NCI-H69 (cell line): ENCODE measurements around the gene TMEM131.

ENCODE experiments used
- DNase-seq: peaks from one replicate; lab custom pipeline; 2025; lab: John Stamatoyannopoulos, UW

TMEM131 gene

DNA sequence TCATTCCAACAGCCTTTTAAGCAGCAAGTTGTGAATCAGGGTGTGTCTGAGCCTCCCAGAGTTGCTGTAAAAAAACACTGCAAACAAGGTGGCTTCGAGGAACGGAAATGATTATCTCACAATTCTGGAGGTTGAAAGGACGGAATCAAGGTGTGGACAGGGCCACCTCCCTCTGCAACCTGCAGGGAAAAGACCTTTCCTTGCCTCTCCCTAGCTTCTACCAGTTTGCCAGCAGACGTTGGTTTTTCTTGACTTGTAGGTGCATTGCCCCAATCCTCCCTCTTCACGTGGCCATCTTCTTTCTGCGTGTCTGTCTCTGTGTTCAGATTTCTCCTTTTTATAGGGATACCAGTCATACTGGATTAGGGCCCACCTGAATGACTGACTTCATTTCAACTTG is 24.8 kb upstream of the TMEM131 start:
- no peak for DNase-seq

DNA sequence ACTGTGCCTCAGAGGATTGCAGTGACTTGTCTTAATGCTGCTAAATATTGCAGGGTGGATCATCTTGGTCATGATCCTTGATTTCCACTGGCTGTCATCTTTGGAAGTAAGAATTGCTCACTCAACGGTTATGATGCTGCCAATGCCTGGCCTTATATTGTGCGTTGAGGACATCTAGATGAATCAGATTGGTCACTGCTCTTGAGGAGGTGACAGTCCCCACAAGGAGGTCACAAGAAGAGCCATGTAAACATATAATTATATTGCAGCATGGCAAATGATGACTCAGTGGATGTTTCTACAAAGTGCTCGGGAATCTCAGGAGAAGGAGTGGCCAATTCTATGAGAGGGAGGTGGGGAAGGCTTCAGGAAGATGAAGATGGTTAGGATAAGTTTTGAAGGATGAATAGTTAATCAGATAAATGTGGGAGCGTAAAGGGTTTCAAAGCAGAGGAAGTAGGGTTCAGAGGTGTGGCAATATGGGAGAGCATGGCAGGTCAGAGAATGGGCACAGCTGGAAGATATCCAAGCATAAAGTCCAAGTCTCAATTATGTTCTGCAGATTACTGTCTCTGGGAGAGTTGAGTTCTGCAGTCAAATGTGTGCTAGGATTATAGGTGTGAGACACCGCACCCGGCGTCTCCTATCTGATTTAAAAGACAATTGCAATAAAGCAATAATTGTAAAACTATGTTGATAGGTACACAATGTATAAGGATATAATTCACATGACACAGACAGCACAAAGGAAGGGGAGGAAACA is 21.3 kb upstream of the TMEM131 start:
- DNase-seq: no peak

DNA sequence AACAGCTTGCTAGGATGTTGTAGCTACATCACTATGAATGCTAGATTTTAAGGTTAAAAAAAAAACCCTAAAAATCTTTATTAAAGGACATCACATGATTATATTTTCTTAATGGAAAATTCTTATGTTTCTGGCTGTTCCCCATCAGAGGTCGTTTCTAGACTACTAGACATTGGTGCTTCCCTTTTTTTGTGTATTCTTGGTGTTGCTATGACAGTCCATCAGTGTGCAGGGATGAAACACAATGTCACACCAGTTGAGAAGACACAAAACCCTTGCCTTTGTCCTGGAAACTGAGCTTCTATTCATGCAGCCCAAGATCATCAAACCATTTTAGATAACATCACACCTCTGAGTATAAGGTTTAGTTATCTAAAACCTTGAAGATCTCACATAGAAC is 19.9 kb upstream of the TMEM131 start:
- DNase-seq: no peak

DNA sequence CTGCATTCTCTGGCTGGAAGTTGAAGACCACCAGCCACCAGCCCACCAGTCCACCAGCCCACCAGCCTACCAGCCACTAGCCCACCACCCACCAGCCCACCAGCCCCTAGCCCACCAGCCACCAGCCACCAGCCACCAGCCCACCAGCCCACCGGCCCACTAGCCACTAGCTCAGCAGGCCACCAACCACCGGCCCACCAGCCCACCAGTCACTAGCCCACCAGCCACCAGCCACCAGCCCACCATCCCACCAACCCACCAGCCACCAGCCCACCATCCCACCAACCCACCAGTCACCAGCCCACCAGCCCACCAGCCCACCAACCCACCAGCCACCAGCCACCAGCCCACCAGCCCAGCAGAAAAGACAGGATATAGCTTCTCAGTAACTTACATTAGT is 18.6 kb upstream of the TMEM131 start:
- DNase-seq: no peak

DNA sequence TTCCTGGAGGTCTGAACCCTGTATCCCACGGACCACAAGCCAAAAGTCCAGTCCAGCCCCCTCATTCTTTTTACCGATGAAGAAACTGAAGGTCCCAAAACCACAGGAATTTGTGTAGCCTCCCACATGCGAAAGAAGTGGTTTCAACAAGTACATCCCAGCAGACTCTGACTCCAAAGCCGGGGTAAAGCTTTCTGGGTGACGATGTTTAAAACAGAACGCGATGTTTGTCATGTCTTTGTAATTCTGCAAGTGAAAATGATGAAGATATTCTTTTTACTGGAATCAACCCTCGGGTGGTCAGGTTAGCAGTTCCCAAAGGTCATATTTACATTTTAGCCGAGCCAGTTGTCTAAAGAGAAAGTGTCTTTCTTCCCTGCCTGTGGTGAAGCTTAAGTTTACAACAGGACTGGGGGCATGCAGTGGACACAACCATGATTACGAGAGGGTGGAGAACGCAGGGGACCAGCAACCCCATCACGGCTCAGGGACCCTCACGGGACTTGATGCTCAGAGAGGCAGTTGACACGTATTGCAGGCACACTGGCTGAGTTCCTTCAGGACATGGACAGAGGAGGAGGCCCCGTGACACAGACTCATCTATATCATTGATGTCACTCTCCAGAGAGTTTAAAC is 17.8 kb upstream of the TMEM131 start:
- DNase-seq: no peak

DNA sequence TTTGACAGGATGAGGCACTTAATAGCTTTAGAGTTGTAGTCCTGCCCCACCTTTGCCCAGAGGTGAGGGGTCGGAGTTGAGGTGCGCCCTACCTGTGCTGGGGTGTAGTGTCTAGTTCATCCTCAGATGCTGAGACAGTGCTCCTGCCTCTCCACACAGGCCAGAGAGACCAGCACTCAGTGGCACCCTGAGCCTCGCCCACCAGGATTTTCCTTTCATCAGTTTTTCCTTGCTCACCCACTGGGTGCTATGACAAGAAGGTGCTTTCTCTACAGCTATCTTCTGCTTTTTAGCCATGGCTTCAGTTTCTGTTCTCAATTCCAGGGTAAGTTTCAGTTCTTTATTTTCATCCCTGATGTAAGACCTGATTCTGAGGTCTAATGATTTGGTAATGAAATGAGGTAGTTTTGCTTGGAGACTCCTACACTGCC is 16.8 kb upstream of the TMEM131 start:
- DNase-seq: no peak

DNA sequence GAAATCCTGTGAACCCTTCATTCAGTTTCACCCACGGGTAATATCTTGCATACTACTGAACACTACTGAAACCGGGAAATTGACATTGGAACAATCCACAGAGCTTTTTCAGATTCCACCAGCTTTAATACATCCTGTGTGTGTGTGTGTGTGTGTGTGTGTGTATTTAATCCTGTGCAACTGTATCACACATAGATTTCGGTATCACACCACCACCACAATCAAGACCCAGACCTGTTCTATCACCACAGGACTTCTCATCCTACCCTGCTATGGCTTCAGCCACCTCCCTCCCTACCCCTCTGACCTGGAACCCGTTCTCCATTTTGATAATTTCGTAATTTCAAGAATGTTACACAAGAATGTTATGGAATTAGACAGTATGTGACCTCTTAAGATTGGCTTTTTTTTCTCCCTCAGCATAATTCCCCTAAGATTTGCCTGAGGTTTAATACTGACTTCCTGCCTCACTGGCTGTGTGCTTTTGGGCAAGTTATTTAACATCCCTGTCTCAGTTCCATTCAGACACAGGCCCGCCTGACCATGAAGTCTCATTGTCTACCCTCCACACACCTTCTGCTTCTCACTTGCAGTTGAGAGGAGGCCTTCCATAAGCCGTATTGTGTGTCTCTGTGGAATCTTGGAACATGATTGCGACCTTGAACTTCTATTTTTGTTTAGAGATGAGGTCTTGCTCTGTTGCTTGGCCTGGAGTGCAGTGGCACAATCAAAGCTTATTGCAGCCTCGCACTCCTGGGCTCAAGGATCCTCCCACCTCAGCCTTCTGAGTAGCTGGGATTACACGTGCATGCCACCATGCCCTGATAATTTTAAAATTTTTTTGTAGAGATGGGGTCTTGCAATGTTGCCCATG is 14.4 kb upstream of the TMEM131 start:
- DNase-seq: no peak

DNA sequence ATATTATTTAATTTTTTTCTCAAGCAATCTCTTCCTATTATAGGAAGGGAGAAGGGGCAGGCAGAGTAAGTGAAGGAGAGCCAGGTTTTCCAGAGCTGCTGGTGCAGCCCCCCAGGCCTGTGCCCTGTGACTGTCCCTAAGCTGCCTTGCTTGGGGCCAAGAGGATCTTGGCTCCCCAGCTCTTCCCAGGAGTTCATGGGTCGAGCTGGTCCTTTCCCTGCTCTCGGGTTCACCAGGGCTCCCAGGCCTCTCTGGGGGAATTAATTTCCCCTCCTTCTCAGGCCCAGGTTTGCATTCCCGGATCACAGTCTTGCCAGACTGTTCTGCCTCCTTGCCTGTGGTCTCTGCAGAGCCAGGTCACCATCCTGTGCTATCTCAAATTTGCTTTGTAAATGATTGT is 12.7 kb upstream of the TMEM131 start:
- DNase-seq: no peak

DNA sequence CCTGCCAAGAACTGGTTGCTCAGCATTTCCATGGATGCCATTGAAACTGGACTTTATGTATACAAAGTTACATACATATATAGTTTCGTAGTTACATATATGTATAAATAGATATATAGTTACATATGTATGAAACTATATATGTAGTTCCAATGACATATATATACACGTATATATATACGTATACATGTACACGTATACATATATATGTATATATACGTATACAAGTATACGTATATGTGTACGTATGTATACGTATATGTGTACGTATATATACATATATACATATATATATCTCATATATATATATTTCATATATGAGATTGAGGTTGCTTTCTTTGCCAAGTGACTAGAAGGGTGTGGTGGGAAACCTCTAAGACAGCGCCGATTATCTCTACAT is 10.6 kb upstream of the TMEM131 start:
- DNase-seq: no peak

DNA sequence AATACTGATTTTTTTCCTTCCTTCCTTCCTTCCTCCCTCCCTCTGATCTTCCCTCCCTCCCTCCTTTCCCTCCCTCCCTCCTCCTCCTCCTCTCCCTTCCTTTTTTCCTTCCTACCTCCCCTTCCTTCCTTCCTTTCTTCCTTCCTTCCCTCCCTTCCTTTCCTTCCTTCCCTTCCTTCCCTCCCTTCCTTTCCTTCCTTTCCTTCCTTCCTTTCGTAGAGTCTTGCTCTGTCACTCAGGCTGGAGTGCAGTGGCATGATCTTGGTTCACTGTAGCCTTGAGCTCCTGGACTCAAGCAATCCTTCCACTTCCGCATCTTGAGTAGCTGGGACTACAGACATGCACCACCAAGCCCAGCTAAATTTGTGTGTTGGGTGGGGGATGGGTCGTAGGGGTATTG is 8.9 kb upstream of the TMEM131 start:
- DNase-seq: no peak

DNA sequence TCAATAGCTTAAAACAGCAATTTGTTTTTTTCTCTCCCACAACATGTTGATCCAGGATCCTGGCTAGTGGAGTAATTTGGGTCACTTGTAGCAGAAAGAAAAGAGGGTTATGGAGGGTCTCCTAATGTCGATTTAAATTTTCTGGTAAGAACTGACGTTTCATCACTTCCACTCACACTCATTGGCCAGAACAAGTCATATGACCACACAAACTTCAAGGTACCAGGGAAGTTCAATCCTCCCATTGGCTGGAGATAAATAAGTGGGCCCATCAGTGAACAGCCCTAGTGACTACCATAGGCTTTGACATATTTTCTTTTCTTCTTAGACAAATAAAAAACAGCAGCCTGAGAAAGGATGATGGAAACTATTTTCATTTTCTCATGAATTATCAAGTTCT is 8.3 kb upstream of the TMEM131 start:
- DNase-seq: no peak

DNA sequence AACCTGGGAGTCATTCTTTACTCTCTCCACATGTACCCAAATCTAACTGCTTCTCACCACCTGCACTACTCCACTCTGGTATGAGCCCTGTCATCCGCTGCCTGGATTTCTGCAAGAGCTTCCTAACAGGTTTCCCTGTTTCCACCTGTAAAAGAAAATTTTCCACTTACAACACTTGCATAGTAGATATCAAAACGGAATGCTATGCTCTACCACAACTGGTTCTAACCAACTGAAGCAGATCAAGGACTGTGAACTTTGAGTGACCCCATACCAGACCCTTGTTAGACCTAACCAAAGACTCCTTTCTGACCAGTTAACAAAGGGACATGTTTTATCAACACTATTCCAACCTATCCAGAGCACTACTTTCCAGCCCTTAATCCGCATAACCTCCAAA is 3.8 kb upstream of the TMEM131 start:
- no peak for DNase-seq

DNA sequence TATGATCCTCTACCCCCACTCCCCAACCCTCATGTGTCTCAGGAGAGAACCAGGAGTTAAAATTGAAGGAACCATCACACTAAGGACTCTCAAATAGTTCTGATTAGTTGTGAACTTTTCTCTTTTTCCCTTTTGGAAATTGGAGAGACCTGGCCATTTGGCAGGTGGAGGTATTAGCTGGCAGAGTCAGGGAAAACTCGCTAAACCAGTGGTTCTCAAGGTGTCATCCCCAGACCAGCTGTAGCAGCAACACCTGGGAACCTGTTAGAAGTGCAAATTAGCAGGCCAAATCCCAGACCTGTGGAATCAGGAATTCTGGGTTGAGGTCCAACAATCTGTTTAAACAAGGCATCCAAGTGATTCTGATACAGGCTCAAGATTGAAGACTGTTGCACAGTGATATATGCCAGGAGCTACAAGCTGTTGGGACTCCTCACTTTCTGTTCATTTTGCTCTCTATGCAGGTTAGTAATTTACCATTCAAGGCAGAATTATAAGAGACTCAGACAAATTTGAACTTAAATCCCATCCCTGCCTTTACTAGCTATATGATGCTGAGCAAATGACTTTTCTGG is 2.8 kb upstream of the TMEM131 start:
- peak; percentile 48 for DNase-seq

DNA sequence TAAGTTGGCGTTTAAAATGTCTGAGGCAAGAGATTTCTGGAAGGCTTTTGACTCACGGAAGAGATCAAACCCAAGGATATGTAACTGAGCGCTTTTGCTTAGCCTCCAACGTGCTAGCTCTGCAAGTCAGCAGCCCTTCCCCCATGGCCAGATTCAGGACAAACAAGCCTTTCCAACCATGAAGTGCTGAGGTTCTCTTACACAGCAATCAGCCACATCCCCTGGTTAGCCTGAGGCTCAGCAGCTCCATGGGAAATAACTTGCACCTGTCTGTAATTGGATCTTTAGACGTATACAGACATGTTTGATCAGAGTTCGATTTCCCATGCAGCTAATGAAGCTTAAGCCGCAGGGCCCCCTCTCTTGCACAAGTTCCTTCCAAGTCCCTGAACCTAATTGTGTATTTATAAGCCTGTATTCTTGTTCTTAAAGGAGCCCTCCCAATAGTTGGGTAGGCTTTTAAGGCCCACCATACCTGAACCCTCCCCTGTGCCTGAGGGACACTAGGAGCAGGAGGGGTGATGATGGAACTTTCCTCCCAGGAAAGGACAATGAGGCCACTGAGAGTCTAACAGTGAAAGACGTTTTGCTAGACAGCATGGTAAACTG is 2.1 kb upstream of the TMEM131 start:
- peak; percentile 86 for DNase-seq

DNA sequence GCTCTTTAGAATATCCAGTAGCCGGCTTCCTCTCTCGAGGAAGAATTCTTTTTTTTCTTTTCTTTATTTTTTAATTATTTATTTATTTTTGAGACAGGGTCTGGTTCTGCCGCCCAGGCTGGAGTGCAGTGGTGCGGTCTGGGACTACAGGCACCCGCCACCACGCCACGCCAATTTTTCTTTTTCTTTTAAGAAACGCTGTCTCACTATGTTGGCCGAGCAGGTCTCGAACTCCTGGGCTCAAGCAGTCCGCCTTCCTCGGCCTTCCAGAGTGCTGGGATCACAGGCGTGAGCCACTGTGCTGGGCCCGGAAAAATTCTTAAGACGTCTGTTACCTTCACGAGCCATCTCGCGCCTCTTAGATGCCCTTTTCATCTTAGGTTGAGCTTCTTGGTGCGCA is 931 bp upstream of the TMEM131 start:
- DNase-seq: no peak

DNA sequence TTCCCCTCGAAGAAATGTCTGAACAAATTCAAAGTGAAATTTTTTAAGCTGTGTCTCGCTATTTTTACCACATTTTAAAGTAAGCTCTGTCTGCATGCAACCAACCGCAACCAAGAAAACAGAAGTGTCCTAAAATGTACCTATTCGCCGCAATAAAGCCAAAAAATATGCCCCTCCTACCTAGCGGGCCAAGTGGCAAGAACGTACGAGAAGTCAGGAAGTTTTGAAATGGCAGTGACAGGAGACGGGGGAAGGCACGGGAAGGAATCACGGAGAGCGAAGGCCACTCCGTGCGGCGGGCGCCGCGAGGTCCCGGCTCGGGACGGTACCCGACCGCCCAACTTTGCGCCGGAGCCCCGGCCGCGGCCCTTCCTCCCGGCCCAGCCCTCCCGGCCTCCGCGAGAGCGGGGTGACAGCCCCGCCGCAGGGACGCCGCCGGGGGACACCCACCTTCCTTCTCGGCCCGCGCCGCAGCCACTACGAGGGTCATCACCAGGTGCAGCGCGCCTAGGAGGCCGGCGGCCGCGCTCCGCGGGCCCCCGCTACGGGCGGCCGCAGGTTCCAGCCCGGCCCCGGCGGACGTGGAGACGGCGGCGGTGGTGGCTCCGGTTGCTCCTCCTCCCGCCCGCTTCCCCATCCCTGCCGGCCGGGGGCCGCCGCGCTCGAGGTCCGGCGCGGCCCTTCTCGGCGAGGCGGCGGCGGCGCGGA is 568 bp downstream of the TMEM131 start:
- DNase-seq: peak; percentile 76

DNA sequence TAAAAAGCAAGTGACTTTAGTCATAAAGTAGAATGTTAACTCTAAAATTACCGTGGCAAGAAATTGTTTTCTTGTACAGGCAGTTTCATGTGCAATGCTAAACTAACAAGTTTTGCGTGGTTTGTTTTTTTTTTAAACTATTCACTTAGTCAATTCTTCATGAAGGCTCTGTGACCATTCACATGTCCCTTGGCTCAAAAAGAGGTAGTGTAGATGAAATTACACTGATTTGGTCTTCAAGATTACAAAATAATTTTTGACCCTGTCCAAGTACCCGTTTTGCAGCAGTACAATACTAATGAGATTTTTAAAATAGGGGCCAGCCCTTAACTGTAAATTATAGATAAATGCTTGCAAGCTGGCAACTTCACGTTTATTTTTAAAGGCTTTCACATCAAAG is 1.3 kb downstream of the TMEM131 start:
- no peak for DNase-seq

DNA sequence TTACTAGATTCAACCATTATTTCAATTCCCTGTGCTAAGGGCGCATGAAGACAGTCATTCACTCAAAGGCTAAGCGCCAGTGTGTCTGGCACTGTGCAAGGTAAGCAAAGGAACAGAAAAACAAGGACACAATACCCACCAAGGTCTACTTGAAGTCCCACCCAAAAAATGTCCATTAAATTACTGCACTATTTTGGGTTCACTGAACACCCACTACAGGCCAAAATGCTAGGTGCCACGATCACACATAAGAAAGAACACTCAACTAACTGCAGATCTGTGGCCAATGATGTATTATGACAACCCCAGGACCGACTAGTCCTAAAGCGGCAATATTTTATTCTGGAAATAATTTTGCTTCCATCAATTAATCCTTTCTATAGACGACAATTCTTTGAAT is 1.8 kb downstream of the TMEM131 start:
- DNase-seq: peak; percentile 30

DNA sequence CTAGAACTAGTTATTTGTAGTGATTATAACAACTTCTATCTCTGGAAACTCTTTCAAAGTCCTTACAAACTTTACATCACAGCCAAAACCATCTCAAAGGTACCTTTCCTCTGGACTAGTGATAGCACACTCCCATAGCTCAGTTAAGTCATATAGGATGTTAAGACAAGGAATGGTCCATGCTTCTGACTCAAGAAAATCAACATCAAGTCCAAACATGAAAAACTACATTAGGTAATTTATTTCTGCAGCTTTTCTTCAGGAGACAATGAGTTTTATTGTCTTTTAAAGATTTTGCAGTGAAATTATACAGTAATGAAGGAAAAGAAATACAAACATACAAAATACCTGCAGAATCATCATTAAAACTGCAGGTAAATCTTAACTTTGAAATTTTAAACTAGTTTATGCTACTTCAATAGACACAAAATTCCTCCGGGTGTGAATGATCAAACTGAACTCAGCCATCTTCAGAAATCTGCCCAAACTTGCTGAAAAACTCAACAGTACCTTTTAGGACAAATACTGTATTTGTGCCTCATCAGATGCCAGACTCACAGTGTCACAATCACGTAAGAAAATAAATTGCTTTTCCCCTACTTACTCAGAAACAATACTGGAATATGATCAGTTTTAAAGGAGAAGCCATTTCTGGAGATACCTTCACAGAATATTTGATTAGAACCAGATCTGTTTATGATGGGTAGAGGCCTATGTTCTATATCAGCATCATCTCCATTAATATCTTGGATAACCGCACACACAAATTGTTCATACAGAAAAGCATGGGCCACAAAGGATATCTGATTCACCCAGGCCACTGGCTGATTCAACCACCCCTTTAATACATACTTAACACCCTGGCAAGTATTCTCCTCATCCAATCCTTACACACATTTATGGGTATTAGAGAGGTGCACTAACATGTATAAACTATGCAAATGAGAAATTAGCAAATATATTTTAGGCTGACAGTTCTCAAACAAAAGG is 2.6 kb downstream of the TMEM131 start:
- peak; percentile 2 for DNase-seq
